GM23338 (cell line): ENCODE results near the gene SNX8. TPM values are rescaled to one million over a fixed set of nuclear protein-coding genes. Genes with fewer than 3 reads are reported as not detected.

Experiments used
- ATAC-seq: fragments of 200-7000 bp; cut with Tn5 transposase; 3 replicates; pipeline ENCODE4 v1.9.1; 2020
- DNase-seq: peaks from one replicate; pipeline ENCODE4 v3.0.0-alpha.2; 2015; ENCODE audit warnings: low spot score
- H2AFZ ChIP-seq: fragments of 200-600 bp; sonication (generic); 2 replicates; pipeline ENCODE4 v1.8.0; 2016; ENCODE audit warnings: antibody characterized with exemption, mild to moderate bottlenecking, moderate library complexity
- H3F3A ChIP-seq: fragments of 200-600 bp; sonication (generic); replicated peaks from 2 replicates; pipeline ENCODE4 v1.8.0; 2017; ENCODE audit warnings: antibody characterized with exemption, mixed run types, low read depth
- H3K27ac ChIP-seq: fragments of 200-600 bp; sonication (generic); 2 replicates; pipeline ENCODE4 v1.6.1; 2016; ENCODE audit warnings: low read depth
- H3K27me3 ChIP-seq: fragments of 200-600 bp; sonication (generic); 2 replicates; pipeline ENCODE4 v1.8.0; 2016; ENCODE audit warnings: mild to moderate bottlenecking, mixed run types, moderate library complexity; ENCODE audit not compliant: insufficient read depth
- H3K36me3 ChIP-seq: fragments of 200-600 bp; sonication (generic); 2 replicates; pipeline ENCODE4 v1.8.0; 2016; ENCODE audit warnings: mild to moderate bottlenecking; ENCODE audit not compliant: insufficient read depth
- H3K4me1 ChIP-seq: fragments of 200-600 bp; sonication (generic); 2 replicates; pipeline ENCODE4 v1.8.0; 2016; ENCODE audit warnings: mild to moderate bottlenecking, moderate library complexity; ENCODE audit not compliant: insufficient read depth
- H3K4me2 ChIP-seq: fragments of 200-600 bp; sonication (generic); 2 replicates; pipeline ENCODE4 v1.7.1; 2017; ENCODE audit warnings: mixed run types
- H3K4me3 ChIP-seq: fragments of 200-600 bp; sonication (generic); 2 replicates; pipeline ENCODE4 v1.6.1; 2016; ENCODE audit warnings: mixed run types
- H3K79me2 ChIP-seq: fragments of 200-600 bp; sonication (generic); replicated peaks from 2 replicates; pipeline ENCODE4 v1.8.0; 2017; ENCODE audit warnings: mild to moderate bottlenecking; ENCODE audit not compliant: insufficient read depth
- H3K9me2 ChIP-seq: fragments of 200-600 bp; sonication (generic); 2 replicates; pipeline ENCODE4 v1.8.0; 2017; ENCODE audit not compliant: insufficient read depth
- H4K20me1 ChIP-seq: fragments of 200-600 bp; sonication (generic); replicated peaks from 2 replicates; pipeline ENCODE4 v1.8.0; 2017; ENCODE audit warnings: mild to moderate bottlenecking; ENCODE audit not compliant: insufficient read depth
- H3K27ac Mint-ChIP-seq: 2 replicates; pipeline ENCODE4 v1.8.0; 2020; ENCODE audit warnings: inconsistent platforms, mild to moderate bottlenecking, moderate library complexity, mixed read lengths
- H3K27me3 Mint-ChIP-seq: 3 replicates; pipeline ENCODE4 v1.8.0; 2022; ENCODE audit warnings: low read depth, mild to moderate bottlenecking, moderate library complexity, mixed read lengths, inconsistent platforms; ENCODE audit not compliant: insufficient read depth, poor library complexity
- H3K36me3 Mint-ChIP-seq: 3 replicates; pipeline ENCODE4 v1.8.0; 2021; ENCODE audit warnings: low read depth, mild to moderate bottlenecking, inconsistent platforms, moderate library complexity, mixed read lengths
- H3K4me1 Mint-ChIP-seq: 3 replicates; pipeline ENCODE4 v1.8.0; 2020; ENCODE audit warnings: mild to moderate bottlenecking, inconsistent platforms, mixed read lengths
- H3K4me3 Mint-ChIP-seq: 3 replicates; pipeline ENCODE4 v1.8.0; 2021; ENCODE audit warnings: moderate library complexity, mild to moderate bottlenecking, inconsistent platforms, mixed read lengths
- H3K9me3 Mint-ChIP-seq: 3 replicates; pipeline ENCODE4 v1.8.0; 2020; ENCODE audit warnings: moderate library complexity, mild to moderate bottlenecking, inconsistent platforms, mixed read lengths
- CREB1 ChIP-seq: fragments of 250-450 bp; sonication (Bioruptor Pico); IDR thresholded peaks from 2 replicates; pipeline ENCODE4 v1.5.0; 2020; ENCODE audit warnings: low read depth, mild to moderate bottlenecking, moderate library complexity
- EZH2 ChIP-seq: fragments of 200-600 bp; sonication (generic); IDR thresholded peaks from one replicate; pipeline ENCODE4 v1.8.0; 2017; ENCODE audit warnings: antibody characterized with exemption, mild to moderate bottlenecking, low read depth; ENCODE audit not compliant: unreplicated experiment
- EZH2phosphoT487 ChIP-seq: fragments of 200-600 bp; sonication (generic); IDR thresholded peaks from one replicate; pipeline ENCODE4 v1.8.1; 2018; ENCODE audit warnings: antibody characterized with exemption; ENCODE audit not compliant: unreplicated experiment
- JUNB ChIP-seq: IDR thresholded peaks from one replicate; pipeline ENCODE4 v1.6.1; 2016; ENCODE audit warnings: antibody characterized with exemption; ENCODE audit not compliant: unreplicated experiment
- NANOG ChIP-seq: IDR thresholded peaks from 2 replicates; pipeline ENCODE4 v1.6.1; 2016; ENCODE audit warnings: antibody characterized with exemption, borderline replicate concordance
- POLR2AphosphoS5 ChIP-seq: IDR thresholded peaks from 2 replicates; pipeline ENCODE4 v1.6.1; 2016; ENCODE audit warnings: antibody characterized with exemption, low read depth
- STAT1 ChIP-seq: IDR thresholded peaks from one replicate; pipeline ENCODE4 v1.6.1; 2016; ENCODE audit warnings: antibody characterized with exemption; ENCODE audit not compliant: unreplicated experiment
- ZNF114 ChIP-seq: fragments of 250-450 bp; sonication (Bioruptor Pico); IDR thresholded peaks from 2 replicates; pipeline ENCODE4 v1.5.0; 2020; ENCODE audit warnings: mild to moderate bottlenecking, moderate library complexity
- ZNF331 ChIP-seq: fragments of 250-450 bp; sonication (Bioruptor Pico); IDR thresholded peaks from 2 replicates; pipeline ENCODE4 v1.5.0; 2020; ENCODE audit warnings: low read depth, mild to moderate bottlenecking, moderate library complexity
- polyA plus RNA-seq: library from polyadenylated mRNA; unstranded; fragments of >200 nt; fragmentation: Nextera tagmentation; extraction: Ambion mirVana; gene quantifications from 2 replicates; pipeline ENCODE4 v1.2.1, GENCODE V29; 2016
- total RNA-seq: library from RNA; depleted of rRNA; stranded (reverse); fragments of >200 nt; shearing (Covaris generic); gene quantifications from 2 replicates; pipeline ENCODE4 v1.2.3, GENCODE V29; 2014
- TF ChIP-seq, protein P1 (sequence below), 2 experiments: fragments of 200-600 bp in 1 of 2; sonication (generic) in 1 of 2; conservative IDR thresholded peaks; 2 replicates each; pipeline versions ENCODE4 v1.5.1 to v1.6.1; 2016 to 2017; ENCODE audit warnings: antibody characterized with exemption in 2 of 2, low read depth in 2 of 2, mild to moderate bottlenecking in 2 of 2, moderate library complexity in 1 of 2
- TF ChIP-seq, protein P2 (sequence below): IDR thresholded peaks from one replicate; pipeline ENCODE4 v1.6.1; 2018; ENCODE audit warnings: antibody characterized with exemption; ENCODE audit not compliant: unreplicated experiment
- TF ChIP-seq, protein P3 (sequence below): IDR thresholded peaks from 2 replicates; pipeline ENCODE4 v1.6.1; 2016; ENCODE audit warnings: antibody characterized with exemption

Gene SNX8
- total and polyA plus RNA-seq, 2 experiments from 2014 or later, result 44.3 to 50.9 TPM

DNA sequence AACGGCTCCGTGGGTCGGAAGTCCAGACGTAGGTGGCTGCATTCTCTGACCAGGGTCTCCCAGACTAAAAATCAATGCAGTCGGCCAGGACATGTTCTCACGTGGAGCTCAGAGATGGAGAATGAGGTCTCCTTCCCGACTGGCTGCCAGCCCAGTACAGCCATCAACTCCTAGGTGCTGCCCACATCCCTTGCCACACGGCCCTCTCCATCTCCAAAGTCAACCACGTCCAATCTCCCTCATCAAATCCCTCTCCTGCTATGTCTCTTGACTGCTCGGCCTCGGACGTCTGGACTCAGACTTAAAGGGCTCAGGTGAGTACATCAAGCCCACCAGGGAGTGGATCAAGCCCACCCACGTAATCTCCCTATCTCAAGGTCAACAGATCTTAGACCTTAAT, 88.4 kb downstream of the SNX8 start:
- no peaks in the 10 kb centered on the region for H3K9me2 ChIP-seq
- DNase-seq, result no peak
- Mint-ChIP-seq H3K9me3 (no peaks in the 10 kb centered on the region), H3K4me3 (no peak overlapping the region), H3K36me3 (peaks cover 75% of the 10 kb centered on the region), H3K4me1 (no peaks in the 10 kb centered on the region), H3K27me3 (peaks cover 6% of the 10 kb centered on the region), H3K27ac (no peak overlapping the region)
- H3F3A ChIP-seq, result no peaks in the 10 kb centered on the region
- peaks cover 71% of the 10 kb centered on the region for H3K79me2 ChIP-seq
- TF ChIP-seq, protein P1, sequence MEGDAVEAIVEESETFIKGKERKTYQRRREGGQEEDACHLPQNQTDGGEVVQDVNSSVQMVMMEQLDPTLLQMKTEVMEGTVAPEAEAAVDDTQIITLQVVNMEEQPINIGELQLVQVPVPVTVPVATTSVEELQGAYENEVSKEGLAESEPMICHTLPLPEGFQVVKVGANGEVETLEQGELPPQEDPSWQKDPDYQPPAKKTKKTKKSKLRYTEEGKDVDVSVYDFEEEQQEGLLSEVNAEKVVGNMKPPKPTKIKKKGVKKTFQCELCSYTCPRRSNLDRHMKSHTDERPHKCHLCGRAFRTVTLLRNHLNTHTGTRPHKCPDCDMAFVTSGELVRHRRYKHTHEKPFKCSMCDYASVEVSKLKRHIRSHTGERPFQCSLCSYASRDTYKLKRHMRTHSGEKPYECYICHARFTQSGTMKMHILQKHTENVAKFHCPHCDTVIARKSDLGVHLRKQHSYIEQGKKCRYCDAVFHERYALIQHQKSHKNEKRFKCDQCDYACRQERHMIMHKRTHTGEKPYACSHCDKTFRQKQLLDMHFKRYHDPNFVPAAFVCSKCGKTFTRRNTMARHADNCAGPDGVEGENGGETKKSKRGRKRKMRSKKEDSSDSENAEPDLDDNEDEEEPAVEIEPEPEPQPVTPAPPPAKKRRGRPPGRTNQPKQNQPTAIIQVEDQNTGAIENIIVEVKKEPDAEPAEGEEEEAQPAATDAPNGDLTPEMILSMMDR (conservative IDR thresholded peaks at IDR 0.05; ENCODE audit: low read depth in 2 of 2), result no peak
- TF ChIP-seq ZNF331 (CRISPR knock-in tag), result no peak
- TF ChIP-seq CREB1, result no peak
- no peak for TF ChIP-seq ZNF114
- no peak for TF ChIP-seq EZH2phosphoT487
- TF ChIP-seq JUNB, result no peak
- TF ChIP-seq STAT1, result no peak
- H3K4me3 ChIP-seq, result no peak overlapping the region
- H2AFZ ChIP-seq, result no peak overlapping the region
- no peak overlapping the region for H3K4me2 ChIP-seq
- H3K4me1 ChIP-seq, result no peaks in the 10 kb centered on the region
- ATAC-seq, result no peak
- peaks cover 8% of the 10 kb centered on the region; the same call in 1 of the 2 replicates for H3K36me3 ChIP-seq
- H3K27me3 ChIP-seq, result no peaks in the 10 kb centered on the region
- peaks cover 8% of the 10 kb centered on the region for H4K20me1 ChIP-seq
- no peak overlapping the region for H3K27ac ChIP-seq

DNA sequence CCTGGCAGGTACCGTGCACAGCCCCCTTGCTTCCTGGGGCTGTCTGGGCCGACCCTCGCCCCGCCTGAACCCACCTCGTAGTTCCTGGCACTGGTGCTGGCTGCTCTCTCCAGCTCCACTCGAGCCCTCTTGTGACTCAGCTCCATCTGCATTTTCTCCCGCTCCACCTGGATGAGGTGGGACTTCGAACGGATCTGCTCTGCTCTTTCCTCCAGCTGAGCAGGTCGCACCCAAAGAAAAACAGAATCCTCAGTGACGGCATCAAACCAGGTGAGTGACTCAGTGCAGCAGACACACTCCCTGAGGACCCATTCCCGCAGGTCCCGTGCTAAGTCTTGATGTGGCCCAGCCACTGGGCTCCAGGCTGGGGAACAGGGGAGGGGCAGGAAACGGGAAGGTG, 88.9 kb downstream of the SNX8 start:
- Histone ChIP-seq H3K9me2 (no peaks in the 10 kb centered on the region), H4K20me1 (peaks cover 6% of the 10 kb centered on the region), H3K27ac (no peak overlapping the region), H3K4me2 (no peak overlapping the region), H3K36me3 (peaks cover 8% of the 10 kb centered on the region; the same call in 1 of the 2 replicates), H3F3A (no peaks in the 10 kb centered on the region), H3K4me1 (no peaks in the 10 kb centered on the region), H3K79me2 (peaks cover 71% of the 10 kb centered on the region), H2AFZ (no peak overlapping the region), H3K27me3 (no peaks in the 10 kb centered on the region), H3K4me3 (no peak overlapping the region)
- DNase-seq (no peak), ATAC-seq (no peak)
- no peak overlapping the region for H3K27ac Mint-ChIP-seq
- no peak overlapping the region for H3K4me3 Mint-ChIP-seq
- no peaks in the 10 kb centered on the region for H3K9me3 Mint-ChIP-seq
- peaks cover 8% of the 10 kb centered on the region for H3K27me3 Mint-ChIP-seq
- peaks cover 79% of the 10 kb centered on the region for H3K36me3 Mint-ChIP-seq
- no peaks in the 10 kb centered on the region for H3K4me1 Mint-ChIP-seq
- TF ChIP-seq STAT1 (no peak), CREB1 (no peak), NANOG (no peak), JUNB (no peak), POLR2AphosphoS5 (no peak), EZH2 (no peak), ZNF114 (no peak), EZH2phosphoT487 (no peak), ZNF331 (CRISPR knock-in tag) (no peak)
- TF ChIP-seq, protein P2, sequence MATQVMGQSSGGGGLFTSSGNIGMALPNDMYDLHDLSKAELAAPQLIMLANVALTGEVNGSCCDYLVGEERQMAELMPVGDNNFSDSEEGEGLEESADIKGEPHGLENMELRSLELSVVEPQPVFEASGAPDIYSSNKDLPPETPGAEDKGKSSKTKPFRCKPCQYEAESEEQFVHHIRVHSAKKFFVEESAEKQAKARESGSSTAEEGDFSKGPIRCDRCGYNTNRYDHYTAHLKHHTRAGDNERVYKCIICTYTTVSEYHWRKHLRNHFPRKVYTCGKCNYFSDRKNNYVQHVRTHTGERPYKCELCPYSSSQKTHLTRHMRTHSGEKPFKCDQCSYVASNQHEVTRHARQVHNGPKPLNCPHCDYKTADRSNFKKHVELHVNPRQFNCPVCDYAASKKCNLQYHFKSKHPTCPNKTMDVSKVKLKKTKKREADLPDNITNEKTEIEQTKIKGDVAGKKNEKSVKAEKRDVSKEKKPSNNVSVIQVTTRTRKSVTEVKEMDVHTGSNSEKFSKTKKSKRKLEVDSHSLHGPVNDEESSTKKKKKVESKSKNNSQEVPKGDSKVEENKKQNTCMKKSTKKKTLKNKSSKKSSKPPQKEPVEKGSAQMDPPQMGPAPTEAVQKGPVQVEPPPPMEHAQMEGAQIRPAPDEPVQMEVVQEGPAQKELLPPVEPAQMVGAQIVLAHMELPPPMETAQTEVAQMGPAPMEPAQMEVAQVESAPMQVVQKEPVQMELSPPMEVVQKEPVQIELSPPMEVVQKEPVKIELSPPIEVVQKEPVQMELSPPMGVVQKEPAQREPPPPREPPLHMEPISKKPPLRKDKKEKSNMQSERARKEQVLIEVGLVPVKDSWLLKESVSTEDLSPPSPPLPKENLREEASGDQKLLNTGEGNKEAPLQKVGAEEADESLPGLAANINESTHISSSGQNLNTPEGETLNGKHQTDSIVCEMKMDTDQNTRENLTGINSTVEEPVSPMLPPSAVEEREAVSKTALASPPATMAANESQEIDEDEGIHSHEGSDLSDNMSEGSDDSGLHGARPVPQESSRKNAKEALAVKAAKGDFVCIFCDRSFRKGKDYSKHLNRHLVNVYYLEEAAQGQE, result no peak
- TF ChIP-seq, protein P1 (conservative IDR thresholded peaks at IDR 0.05; ENCODE audit: low read depth in 2 of 2), result no peak
- TF ChIP-seq, protein P3, sequence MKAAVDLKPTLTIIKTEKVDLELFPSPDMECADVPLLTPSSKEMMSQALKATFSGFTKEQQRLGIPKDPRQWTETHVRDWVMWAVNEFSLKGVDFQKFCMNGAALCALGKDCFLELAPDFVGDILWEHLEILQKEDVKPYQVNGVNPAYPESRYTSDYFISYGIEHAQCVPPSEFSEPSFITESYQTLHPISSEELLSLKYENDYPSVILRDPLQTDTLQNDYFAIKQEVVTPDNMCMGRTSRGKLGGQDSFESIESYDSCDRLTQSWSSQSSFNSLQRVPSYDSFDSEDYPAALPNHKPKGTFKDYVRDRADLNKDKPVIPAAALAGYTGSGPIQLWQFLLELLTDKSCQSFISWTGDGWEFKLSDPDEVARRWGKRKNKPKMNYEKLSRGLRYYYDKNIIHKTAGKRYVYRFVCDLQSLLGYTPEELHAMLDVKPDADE, result no peak
